K562 (cell line): ENCODE results near the gene ITGAX.

Experiments used
- IRF2 ChIP-seq: sonication (generic); formaldehyde crosslinking; IDR thresholded peaks from 2 replicates; pipeline ENCODE4 v1.8.1; 2022; ENCODE audit warnings: mild to moderate bottlenecking, missing genetic modification reagents
- KLF10 ChIP-seq: fragments of 250-450 bp; sonication (Bioruptor Pico); IDR thresholded peaks from 2 replicates; pipeline ENCODE4 v1.6.1; 2021; ENCODE audit warnings: matching md5 sums
- MYC ChIP-seq, 2 experiments: fragments of 250-450 bp in 1 of 2; sonication (Bioruptor Pico) in 1 of 2; IDR thresholded peaks; 2 replicates each; pipeline versions ENCODE4 v1.5.1 to v1.6.1; 2012 to 2021; ENCODE audit warnings: low read depth in 2 of 2, borderline replicate concordance in 1 of 2, improper control_type of control experiment in 1 of 2, low read length in 1 of 2, mild to moderate bottlenecking in 1 of 2, moderate library complexity in 1 of 2
- RBBP5 ChIP-seq: fragments of 200-600 bp; sonication (generic); IDR thresholded peaks from 2 replicates; pipeline ENCODE4 v1.6.1; 2012; ENCODE audit warnings: borderline replicate concordance, mild to moderate bottlenecking, low read length, control low read depth, inconsistent platforms; ENCODE audit not compliant: insufficient read depth, poor library complexity, severe bottlenecking
- SIN3A ChIP-seq, 2 experiments: fragments of 150-350 bp in 1 of 2; IDR thresholded peaks; 2 replicates each; pipeline ENCODE4 v1.6.1; 2011 to 2016; ENCODE audit warnings: borderline replicate concordance in 2 of 2, low read depth in 2 of 2, low read length in 2 of 2, mild to moderate bottlenecking in 2 of 2, moderate library complexity in 2 of 2; ENCODE audit not compliant: control insufficient read depth in 1 of 2
- SREBF1 ChIP-seq: fragments of 150-350 bp; IDR thresholded peaks from 2 replicates; pipeline ENCODE4 v1.6.1; 2014; ENCODE audit warnings: antibody characterized with exemption, low read depth, low read length, borderline replicate concordance
- SREBF2 ChIP-seq: sonication (generic); formaldehyde crosslinking; IDR thresholded peaks from 2 replicates; pipeline ENCODE4 v1.4.0; 2020; ENCODE audit warnings: mild to moderate bottlenecking, missing genetic modification reagents
- TCF7L2 ChIP-seq: fragments of 150-350 bp; IDR thresholded peaks from 2 replicates; pipeline ENCODE4 v1.6.1; 2016; ENCODE audit warnings: low read depth, mild to moderate bottlenecking, low read length, moderate library complexity
- TF ChIP-seq, protein P1 (sequence below), 3 experiments: IDR thresholded peaks in 2 of 3; conservative IDR thresholded peaks in 1 of 3; 2 replicates each; pipeline ENCODE4 v1.5.1; 2011 to 2012; ENCODE audit warnings: low read length in 3 of 3, mild to moderate bottlenecking in 3 of 3, control low read depth in 2 of 3, improper control_type of control experiment in 1 of 3, inconsistent platforms in 1 of 3, low read depth in 1 of 3, mixed read lengths in 1 of 3, moderate library complexity in 1 of 3; ENCODE audit not compliant: insufficient read depth in 2 of 3
- TF ChIP-seq, protein P2 (sequence below): sonication (generic); formaldehyde crosslinking; IDR thresholded peaks from 2 replicates; pipeline ENCODE4 v1.5.0; 2020; ENCODE audit warnings: missing genetic modification reagents
- TF ChIP-seq, protein P3 (sequence below): sonication (generic); formaldehyde crosslinking; IDR thresholded peaks from 2 replicates; pipeline ENCODE4 v1.8.1; 2022; ENCODE audit warnings: missing genetic modification reagents
- TF ChIP-seq, protein P4 (sequence below): fragments of 450-650 bp; IDR thresholded peaks from 2 replicates; pipeline ENCODE4 v1.6.1; 2016; ENCODE audit warnings: missing biosample characterization, missing genetic modification characterization

DNA sequence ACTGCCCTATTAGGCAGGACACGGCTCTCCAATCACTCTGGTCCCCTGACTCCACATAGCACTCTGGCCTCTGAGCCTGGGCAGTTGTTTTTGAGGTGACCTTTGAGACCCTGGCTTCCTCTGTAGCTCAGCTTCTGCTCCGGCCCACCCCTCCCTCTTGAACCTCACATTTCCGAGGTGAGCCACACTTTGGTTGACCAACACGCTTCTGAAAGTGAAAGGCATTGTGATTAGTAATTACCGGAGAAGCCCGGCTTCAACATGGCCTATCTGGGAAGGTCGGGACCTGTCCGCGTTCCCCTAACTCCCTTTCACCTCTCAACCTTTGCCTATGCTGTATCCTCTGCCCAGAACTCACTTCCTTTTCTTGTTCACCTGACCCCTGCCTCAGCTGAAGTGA is 10.3 kb upstream of the ITGAX start:
- TF ChIP-seq RBBP5 (no peak), KLF10 (CRISPR knock-in tag) (no peak), SREBF2 (CRISPR knock-in tag) (no peak), IRF2 (CRISPR knock-in tag) (no peak), SIN3A (IDR thresholded peaks at IDR 0.05; ENCODE audit: borderline replicate concordance in 2 of 2, control insufficient read depth in 1 of 2, low read depth in 2 of 2, low read length in 2 of 2) (no peak), MYC (IDR thresholded peaks at IDR 0.05; ENCODE audit: low read depth, low read length) (no peak), MYC (CRISPR knock-in tag; IDR thresholded peaks at IDR 0.05; ENCODE audit: borderline replicate concordance, low read depth) (no peak), SREBF1 (no peak), TCF7L2 (no peak)
- TF ChIP-seq, protein P1, sequence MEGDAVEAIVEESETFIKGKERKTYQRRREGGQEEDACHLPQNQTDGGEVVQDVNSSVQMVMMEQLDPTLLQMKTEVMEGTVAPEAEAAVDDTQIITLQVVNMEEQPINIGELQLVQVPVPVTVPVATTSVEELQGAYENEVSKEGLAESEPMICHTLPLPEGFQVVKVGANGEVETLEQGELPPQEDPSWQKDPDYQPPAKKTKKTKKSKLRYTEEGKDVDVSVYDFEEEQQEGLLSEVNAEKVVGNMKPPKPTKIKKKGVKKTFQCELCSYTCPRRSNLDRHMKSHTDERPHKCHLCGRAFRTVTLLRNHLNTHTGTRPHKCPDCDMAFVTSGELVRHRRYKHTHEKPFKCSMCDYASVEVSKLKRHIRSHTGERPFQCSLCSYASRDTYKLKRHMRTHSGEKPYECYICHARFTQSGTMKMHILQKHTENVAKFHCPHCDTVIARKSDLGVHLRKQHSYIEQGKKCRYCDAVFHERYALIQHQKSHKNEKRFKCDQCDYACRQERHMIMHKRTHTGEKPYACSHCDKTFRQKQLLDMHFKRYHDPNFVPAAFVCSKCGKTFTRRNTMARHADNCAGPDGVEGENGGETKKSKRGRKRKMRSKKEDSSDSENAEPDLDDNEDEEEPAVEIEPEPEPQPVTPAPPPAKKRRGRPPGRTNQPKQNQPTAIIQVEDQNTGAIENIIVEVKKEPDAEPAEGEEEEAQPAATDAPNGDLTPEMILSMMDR (IDR thresholded peaks at IDR 0.05 in 2 of 3, conservative IDR thresholded peaks at IDR 0.05 in 1 of 3; ENCODE audit: insufficient read depth in 2 of 3, low read depth in 1 of 3, low read length in 3 of 3) = no peak
- TF ChIP-seq, protein P2, sequence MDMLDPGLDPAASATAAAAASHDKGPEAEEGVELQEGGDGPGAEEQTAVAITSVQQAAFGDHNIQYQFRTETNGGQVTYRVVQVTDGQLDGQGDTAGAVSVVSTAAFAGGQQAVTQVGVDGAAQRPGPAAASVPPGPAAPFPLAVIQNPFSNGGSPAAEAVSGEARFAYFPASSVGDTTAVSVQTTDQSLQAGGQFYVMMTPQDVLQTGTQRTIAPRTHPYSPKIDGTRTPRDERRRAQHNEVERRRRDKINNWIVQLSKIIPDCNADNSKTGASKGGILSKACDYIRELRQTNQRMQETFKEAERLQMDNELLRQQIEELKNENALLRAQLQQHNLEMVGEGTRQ (CRISPR knock-in tag) = no peak
- TF ChIP-seq, protein P3, sequence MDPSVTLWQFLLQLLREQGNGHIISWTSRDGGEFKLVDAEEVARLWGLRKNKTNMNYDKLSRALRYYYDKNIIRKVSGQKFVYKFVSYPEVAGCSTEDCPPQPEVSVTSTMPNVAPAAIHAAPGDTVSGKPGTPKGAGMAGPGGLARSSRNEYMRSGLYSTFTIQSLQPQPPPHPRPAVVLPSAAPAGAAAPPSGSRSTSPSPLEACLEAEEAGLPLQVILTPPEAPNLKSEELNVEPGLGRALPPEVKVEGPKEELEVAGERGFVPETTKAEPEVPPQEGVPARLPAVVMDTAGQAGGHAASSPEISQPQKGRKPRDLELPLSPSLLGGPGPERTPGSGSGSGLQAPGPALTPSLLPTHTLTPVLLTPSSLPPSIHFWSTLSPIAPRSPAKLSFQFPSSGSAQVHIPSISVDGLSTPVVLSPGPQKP (CRISPR knock-in tag) = no peak
- TF ChIP-seq, protein P4, sequence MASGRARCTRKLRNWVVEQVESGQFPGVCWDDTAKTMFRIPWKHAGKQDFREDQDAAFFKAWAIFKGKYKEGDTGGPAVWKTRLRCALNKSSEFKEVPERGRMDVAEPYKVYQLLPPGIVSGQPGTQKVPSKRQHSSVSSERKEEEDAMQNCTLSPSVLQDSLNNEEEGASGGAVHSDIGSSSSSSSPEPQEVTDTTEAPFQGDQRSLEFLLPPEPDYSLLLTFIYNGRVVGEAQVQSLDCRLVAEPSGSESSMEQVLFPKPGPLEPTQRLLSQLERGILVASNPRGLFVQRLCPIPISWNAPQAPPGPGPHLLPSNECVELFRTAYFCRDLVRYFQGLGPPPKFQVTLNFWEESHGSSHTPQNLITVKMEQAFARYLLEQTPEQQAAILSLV (tag) = no peak
